ENCODE measurements around the gene CAND2.

CAND2 gene

DNA sequence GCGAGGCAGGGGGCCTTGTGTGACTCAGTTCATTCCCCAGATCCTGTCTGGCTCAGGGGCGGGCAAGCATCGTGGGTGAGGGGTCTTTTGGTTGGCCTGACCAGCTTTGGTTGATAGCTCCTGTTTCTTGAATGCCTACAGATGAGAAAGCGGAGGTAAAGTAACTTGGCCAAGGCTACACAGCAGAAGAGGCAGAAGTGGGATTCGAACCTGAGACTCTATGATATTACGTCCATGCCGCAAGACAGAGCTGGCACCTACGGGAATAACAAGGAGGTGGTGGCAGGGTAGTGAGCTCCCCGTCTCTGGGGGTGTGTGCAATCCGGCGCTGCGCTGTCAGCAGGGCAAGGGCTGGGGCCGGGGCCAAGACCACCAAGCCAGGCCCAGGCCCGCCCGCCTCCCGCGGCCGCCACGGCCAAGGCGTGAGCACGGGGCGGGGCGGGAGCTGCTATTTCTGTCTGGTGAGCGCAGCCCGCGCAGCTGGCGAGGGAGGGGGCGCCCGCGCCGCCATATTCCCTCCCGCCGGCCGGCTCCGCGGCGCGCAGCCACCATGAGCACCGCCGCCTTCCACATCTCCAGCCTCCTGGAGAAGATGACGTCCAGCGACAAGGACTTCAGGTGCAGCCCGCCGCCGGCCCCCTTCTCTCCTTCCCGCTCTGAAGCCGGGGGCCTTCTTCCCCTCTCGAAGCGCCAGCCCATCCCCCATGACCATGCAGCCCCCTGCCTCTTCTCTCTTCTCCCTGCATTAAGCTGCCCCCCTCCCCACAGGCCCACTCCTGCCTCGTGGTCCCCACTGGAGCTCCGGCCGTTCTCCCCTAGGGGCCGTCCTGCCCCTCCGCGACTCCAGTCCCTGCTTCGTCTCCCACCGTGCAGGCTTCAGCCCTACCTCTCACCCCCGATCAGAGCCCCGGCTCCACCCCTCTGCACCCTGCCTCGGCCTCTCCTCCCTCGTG lies at the start of gene CAND2:
TSS of gene CAND2 (plus strand) at position 510 of the 953 bp plus-strand sequence. CDS start at position 551, 41 bp downstream.
- DNase-seq (ENCODE audit: low spot score), result peak; percentile 78

GRCh38 chr3:12748477-12748876 lies 48.0 kb upstream of the CAND2 start:
- DNase-seq (ENCODE audit: low spot score), result no peak

DNA sequence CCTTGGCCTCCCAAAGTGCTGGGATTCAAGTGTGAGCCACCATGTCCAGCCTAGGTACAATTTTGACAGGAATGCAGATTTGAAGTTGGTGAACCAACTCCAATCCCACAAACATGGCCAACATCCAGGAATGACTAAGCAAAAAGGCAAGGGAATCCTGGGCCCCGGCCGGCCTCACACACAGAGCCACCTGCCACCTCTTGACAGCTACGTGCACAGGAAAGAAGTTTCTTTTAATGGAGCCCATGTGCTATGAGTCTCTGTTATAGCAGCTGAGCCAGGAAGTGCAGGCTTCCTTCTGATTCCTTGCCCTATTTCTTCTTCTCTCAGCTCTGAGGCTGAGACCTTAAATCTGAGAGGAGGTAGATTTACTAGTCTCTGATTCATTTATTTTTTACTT lies 46.3 kb upstream of the CAND2 start:
- DNase-seq (ENCODE audit: low spot score), result peak; percentile 79

DNA sequence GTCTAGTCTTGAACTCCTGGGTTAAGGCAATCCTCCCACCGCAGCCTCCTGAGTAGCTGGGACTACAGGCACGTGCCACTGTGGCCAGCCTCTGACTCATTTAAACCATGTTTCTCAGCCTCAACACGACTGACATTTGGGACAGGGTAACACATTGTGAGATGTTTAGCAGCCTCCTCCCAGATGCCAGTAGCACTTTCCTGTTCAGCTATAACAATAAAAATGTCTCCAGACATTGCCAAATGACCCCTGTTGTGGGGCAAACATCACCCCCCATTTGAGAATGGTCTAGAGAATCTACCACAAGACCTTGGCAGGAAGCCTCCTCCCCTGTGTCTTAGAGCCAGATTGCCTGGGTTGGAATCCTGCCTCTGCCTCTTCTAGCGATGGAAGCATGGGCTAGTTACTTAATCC lies 45.8 kb upstream of the CAND2 start:
- DNase-seq (ENCODE audit: low spot score), result peak; percentile 75

GRCh38 chr3:12751571-12751970 lies 44.9 kb upstream of the CAND2 start:
- no peak for DNase-seq (ENCODE audit: low spot score)

- DNase-seq (ENCODE audit: low spot score), result no peak
Measured at GRCh38 chr3:12752102-12752501, 44.4 kb upstream of the CAND2 start.

GRCh38 chr3:12752809-12753208 lies 43.7 kb upstream of the CAND2 start:
- no peak for DNase-seq (ENCODE audit: low spot score)

DNA sequence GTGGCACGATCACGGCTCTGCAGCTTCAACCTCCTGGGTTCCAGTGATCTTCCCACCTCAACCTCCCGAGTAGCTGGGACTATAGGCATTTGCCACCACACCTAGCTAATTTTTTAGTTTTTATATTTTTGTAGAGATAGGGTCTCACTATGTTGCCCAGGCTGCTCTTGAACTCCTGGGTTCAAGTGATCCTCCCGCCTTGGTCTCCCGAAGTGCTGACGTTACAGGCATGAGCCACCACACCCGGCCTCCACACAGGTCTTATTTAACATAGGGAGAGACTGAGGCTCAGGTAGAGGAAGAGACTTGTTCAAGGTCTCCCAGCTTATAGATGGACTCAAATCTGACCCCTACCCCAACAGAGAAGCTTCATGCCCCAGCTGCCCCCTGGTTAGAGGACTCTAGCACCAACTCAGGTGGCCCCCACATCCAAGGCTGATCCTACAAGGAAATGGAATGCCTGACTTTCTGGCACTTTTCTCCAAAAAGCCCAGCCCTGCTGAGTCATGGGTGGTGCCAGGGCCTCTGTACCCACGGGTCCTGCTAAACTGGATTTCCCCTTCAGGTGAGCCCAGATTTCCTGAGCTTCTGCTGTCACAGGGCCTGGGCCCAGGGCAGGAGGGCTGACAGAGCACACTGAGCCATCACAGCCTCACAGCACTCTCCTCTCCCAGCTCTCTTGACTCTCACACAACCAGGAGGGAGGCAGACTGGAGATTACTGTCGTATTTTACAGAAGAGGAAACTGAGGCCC lies 43.0 kb upstream of the CAND2 start:
- no peak for DNase-seq (ENCODE audit: low spot score)

- DNase-seq (ENCODE audit: low spot score), result no peak
Measured at GRCh38 chr3:12754313-12754712, 42.2 kb upstream of the CAND2 start.

GRCh38 chr3:12755754-12756153 lies 40.7 kb upstream of the CAND2 start:
- no peak for DNase-seq (ENCODE audit: low spot score)

GRCh38 chr3:12756175-12756574 lies 40.3 kb upstream of the CAND2 start:
- no peak for DNase-seq (ENCODE audit: low spot score)

DNA sequence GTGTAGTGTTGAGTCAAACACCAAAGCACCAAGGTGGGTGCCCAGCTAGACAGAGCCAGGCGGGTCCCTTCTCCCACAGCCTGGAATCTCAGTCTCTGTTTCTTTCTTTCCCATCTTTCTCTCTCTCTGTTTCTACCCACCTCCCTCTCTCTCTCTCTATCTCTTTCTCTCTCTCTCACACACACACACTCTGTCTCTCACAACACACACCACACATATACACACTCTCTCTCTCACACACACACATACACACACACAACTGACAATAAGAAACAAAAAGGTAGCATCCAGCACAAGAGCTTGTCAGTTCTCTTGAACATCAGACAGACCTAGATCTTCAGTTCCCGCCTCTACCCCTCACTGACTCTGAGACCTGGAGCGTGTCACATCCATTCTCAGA lies 39.8 kb upstream of the CAND2 start:
- DNase-seq (ENCODE audit: low spot score), result no peak

GRCh38 chr3:12758025-12758781 lies 38.3 kb upstream of the CAND2 start:
- peak; percentile 85 for DNase-seq (ENCODE audit: low spot score)

DNA sequence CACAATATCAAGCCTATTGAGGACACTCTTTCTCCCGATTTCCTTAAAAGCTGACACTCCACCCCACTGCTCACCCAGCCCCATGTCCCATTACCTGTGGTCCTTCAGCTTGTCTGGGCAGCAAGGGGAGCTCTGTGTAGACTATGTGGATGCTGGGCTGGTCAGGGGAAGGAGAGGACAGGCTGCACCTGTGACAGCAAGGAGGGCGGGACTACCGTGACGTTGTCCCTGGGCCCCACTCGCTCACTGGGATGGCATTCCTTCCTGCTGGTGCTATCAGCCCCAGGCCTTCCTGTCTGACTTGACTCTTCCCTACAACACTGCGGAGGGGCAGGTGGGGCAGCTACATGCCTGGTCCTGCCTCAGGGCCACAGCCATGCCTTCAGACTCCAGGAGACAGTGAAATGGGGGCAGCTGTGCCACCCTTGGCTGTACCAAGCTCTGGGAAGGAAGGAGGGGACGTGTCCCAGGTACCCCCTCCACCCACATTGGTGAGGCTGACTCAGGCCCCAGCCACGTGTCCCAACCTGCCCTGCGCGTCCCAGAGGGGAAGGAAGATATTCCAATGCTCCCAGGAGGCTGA lies 37.3 kb upstream of the CAND2 start, which contains the start of gene TMEM40:
TSS of gene TMEM40 (minus strand) at position 163 of the 583 bp plus-strand sequence. CDS start 9,427 bp downstream, outside the sequence.
- DNase-seq (ENCODE audit: low spot score), result no peak

DNA sequence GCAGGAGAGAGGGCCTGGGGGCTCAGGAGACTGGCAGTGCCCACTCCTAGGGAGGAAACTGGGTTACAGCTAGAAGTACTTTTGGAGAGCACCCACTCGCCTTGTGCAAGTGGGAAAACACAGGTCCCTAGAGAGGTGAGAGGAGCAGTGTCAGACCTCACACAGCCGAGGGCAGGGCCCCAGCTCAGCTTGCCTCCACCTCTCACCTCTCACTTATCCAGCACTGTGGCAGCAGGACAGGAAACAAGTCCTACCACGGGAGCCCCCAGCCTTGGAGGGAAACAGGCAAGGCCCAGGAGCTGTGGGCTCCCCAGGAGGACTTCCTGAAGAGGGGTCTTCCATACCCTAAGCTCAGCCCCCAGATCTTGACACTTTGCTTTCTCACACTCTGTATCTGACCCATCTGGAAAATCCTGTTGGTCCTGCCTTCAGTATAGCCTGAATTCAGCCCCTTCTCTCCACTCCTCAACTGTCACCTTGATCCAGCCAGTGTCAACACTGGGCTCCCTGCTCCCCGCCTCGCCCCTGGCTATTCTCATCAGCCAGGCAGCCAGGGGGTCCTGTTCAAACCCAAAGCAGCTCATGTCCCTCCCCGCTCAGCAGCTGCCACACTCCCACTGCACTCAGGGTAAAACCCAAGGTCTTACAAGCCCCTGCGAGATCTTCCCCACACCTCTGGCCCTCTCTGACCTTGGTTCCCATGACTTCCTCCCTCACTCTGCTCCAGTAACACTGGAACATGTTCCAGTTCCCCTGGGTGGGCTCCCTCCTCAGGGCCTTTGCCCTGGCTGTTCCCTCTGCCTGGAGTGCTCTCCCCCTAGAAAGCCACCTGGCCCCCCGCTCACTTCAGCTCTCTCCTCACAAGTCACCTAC lies 36.6 kb upstream of the CAND2 start:
- no peak for DNase-seq (ENCODE audit: low spot score)

- DNase-seq (ENCODE audit: low spot score), result no peak
Measured at GRCh38 chr3:12764171-12764776, 32.2 kb upstream of the CAND2 start.

DNA sequence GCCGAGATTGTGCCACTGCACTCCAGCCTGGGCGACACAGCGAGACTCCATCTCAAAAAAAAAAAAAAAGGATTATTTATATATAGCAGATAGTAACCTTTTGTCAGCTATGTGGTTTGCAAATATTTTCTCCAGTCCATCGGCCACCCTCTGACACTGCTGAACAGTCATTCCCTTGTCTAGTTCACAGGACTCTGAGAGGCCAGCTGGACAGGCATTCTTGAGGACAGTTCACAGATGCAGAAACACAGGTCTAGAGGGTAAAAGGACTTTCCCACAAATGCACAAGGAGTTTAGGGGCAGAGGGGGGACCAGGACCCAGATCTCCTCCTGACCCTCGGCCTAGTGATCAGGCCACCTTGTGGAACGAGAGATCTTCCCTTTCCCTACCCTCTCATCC lies 29.9 kb upstream of the CAND2 start:
- no peak for DNase-seq (ENCODE audit: low spot score)

- DNase-seq (ENCODE audit: low spot score), result no peak
Measured at GRCh38 chr3:12768579-12769527, 27.6 kb upstream of the CAND2 start.

DNA sequence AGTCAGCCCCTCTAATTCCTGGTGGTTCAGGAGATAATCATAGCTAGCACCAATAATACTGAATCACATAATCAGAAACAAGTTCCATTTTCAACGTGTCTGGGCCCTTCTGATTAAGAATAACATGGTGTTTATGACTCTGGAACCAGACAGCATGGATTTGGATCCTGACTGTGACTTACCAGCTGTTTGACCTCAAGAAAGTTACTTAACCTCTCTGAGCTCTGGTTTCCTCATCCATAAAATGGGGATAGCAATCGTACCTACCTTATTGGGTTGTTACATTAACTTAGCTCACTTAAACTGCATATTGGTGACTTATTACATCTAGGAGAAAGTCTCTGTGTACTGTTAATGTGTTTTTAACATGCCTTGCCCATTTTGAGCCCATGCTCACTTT lies 26.7 kb upstream of the CAND2 start:
- no peak for DNase-seq (ENCODE audit: low spot score)

All from AG20443 (cell line).